Right renal cortex interstitium (tissue), 3 donors: ENCODE measurements around the gene EIF3A. TPM values are rescaled to one million over a fixed set of nuclear protein-coding genes. Genes with fewer than 3 reads are reported as not detected.

Source experiments
- DNase-seq, 3 donors: peaks; one replicate each; pipeline ENCODE4 v3.0.0-alpha.2; 2013; ENCODE audit warnings: low read depth in 3 of 3, low spot score in 2 of 3
- polyA plus RNA-seq, 3 donors: library from polyadenylated mRNA; unstranded; fragments of 120-200 nt; gene quantifications; one replicate each; pipeline ENCODE4 v1.2.1, GENCODE V29; 2013; ENCODE audit not compliant: insufficient read length in 3 of 3

The EIF3A gene
- polyA plus RNA-seq, 3 donors = 195 to 208 (median 199) TPM

DNA sequence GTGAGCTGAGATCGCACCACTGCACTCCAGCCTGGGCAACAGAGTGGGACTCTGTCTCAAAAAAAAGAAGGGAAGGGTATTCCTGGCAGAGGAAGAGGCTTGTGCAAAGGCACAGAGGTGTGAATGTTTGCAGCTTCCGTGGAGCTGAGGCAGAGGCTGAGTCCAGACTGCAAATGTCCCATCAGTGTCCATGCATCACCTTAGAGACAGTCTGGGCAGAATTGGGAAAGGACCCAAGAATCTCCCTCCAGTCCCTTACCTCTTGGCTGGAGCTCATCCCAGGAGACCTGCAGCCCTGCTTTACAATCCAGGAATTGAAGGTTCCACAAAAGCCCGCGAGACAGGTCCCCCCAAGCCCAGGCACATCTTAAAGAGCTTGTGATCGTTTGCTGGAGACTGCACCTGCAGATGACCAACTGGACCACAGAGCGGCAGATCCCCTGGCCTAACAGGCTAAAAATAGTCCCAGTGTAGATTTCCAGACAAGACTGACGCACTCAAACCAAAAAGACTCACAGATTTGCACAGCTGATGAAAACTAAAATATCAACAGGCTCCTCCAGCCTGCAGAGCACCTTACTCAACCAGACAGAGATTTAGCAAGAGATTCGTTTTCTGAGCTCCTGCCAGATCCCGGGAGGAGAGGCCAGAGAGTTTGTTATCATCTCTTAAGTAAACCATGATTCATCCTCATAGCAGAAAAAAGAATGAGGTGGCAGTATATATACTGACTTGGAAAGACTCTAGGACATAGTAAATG is 74.0 kb downstream of the EIF3A start:
- no peak for DNase-seq

DNA sequence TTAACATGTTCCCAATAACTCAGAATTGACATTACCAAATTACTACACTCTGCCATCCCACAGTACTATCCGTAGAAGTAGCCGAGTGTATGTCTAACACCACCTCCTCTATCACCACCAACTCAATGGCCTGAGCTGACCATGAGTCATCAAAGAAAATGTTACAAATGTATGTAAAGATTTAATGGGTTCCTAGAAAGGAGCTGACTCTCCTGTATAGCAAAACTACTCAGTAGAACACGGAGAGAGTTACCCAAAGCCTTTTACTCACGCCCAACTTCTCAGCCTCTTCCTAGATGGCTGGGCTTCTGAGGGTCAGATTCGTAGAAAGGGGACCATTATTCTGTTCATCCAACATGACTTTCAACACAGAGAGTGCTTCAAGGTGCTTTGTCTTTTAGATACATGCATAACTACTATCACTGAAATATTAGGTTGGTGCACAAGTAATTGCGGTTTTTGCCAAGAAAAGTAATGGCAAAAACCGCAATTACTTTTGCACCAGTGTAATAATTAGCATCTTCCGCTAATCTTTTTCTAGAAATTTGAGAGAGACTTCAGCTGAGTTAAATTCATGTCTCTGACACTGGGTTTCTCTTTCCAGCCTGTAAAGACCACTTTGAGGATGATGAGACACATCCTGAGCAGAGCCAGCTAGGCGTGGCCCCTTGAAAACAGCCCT is 75.1 kb downstream of the EIF3A start:
- DNase-seq = no peak

DNA sequence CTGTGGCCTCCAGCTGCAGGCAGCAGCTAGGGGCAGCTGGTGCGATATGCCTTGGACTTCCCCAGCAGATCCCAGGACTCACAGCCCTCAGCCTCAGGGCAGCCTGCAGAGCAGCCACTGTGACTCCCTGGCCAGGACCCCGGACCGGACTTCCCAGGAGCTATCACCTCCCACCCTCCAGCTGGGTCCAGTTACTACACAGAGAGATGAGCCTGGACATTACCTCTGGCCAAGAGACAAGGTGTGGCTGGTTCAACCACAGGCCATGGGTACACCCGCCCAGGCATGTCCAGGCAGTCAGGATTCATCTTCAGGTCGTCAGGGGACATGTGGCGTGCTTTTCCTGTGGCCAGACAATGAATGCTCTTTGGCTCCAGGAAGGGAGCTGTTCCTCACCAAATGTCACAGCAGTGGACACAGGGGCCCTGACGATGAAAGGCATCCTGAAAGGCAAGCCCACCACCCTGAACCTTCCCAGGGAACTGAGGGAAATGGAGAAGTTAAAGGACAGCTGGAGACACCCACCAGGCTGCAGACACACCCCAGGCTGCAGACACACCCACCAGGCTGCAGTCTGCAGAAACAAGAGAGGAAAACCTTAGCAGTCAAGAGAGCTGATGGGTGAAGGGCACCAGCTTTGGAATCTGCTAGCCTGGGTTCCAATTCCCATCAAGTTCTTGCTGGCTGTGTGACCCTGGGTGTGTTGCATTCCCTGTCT is 76.9 kb downstream of the EIF3A start:
- DNase-seq = no peak

DNA sequence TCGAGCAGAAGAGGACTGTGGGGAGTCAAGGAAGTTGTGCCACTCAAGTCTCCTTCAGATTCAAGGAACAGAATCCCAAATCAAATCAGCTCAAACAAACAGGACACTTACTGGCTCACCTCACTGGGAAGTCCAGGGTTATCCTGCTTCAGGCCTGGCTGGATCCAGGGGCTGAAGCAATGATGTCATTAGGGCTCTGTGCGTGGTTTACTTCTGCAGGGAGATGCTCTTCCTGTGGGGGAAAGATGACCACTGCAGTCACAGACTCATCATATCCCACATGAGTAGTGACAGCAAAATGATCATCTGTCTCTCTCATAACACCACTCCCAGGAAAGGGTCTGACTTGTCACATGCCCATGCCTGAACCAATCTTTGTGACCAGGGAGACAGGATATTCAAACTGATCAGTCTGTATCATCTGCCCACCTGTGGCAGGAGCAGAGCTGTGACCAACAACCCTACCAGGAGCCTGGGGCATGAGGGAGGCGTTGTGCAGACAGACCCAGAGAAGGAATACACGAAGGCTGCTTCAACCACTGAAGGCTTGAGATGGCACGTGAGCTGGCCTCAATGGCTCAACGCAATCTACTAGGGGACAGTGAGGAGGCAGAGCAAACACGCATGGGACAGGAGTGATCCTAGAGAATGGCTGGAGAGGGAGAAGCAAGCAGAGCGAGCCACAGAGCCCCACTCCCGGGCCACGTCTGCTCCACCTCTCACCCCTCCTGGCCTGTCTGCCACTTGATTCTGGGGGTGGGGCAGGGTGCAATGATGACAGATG is 78.7 kb downstream of the EIF3A start:
- DNase-seq = no peak

DNA sequence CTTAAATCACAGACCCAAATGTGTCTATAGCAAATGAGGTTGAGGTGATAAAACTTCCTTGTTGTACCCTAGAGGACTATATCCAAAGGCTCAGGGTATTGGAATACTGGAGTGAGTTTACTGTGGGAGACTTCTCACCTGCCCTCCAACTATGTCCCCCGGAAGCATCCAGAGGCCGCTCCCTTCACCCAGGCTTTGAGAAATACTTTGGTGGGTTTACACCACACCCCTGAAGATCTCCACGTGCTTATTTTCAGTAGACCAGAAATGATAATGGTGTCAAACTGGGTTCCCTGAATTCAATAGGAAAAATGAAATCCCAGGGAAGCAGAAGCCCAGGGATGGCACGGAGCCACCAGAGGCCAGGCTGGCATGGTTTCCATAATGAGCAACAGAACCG is 82.4 kb downstream of the EIF3A start:
- DNase-seq = no peak

DNA sequence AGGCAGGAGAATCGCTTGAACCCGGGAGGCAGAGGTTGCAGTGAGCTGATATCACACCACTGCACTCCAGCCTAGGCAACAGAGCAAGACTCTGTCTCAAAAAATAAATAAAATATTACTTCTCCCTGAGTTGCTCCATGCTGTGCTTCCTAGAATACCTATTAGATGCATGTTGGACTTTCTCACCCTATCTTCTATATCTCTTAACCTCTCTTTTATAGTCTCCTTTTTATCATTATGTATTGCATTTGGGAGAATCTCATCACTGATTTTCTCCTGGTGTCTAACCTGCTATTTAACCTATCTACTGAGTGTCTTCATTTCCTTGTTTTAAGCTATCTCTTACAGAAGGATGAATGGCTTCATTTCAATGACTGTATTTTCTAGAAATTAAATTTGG is 83.2 kb downstream of the EIF3A start:
- DNase-seq = no peak

DNA sequence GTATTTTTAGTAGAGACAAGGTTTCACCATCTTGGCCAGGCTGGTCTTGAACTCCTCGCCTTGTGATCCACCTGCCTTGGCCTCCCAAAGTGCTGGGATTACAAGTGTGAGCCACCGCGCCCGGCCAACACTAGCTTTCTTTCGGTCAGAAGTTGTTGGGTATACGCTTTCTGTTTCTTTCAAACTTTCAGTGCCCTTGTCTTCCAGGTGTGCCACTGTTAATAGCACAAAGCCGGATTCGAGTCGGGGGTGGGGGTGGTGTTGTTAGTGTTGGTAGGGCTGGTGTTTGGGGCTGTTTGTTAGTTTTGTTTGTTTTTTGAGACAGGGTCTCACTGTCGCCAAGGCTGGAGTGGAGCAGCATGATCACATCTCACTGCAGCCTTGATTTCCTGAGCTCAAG is 84.9 kb downstream of the EIF3A start:
- DNase-seq = no peak

DNA sequence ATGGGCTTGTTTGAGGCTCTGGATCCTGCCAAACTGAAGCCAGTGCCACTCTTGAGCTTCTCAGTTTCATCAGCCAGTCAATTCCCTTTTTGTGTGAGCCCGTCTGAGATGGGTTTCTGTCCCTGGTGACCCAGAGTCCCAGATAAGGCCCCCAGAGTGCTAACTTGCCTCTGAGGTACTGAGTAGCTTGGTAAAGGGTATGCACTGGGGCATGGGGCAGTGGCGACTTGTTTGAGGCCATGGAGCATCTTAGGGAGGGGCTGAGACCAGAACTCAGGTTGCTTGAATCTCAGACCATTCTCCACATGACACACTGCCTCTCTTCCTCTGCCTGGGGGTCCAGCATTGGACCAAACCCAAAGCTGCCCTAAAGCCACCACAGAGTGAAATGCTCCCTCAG is 86.3 kb downstream of the EIF3A start:
- DNase-seq = no peak

DNA sequence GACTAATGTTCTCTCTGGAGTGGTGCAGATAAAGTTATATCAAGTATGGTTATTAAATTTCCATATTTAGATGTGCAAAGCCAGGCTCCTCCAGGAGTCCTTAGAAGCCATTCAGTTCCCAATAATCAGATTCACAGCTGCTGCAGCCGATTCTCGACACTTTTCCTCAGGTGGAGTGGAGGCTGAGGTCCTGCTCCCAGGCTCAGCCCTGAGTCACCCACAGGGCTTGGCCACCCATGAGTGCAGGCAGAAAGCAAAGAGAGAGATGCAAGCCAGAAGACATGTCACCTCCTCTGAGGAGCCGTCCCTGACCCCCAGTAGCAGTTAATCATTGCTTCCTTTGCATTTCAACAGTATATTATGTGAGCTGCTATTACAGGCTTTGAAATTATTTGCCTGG is 87.4 kb downstream of the EIF3A start:
- DNase-seq = no peak

DNA sequence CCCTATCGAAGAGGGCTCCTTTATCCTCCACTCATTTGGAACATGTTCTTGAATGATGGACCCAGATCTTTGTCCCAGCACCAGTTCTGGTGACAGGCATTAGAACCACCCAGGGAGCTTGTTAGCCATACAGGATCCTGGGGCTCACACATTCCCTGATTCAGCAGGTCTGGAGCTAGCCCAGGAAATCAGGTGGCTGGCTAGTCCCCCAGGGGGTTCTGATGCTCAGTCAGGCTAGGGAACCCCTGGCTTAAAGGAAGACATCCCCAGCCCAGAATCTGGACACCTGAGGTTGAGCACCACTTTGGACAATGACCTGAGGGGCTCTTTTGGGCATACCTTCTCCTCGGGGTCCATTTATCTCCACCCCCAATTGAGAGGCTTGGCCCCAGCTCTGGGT is 88.1 kb downstream of the EIF3A start:
- no peak for DNase-seq

DNA sequence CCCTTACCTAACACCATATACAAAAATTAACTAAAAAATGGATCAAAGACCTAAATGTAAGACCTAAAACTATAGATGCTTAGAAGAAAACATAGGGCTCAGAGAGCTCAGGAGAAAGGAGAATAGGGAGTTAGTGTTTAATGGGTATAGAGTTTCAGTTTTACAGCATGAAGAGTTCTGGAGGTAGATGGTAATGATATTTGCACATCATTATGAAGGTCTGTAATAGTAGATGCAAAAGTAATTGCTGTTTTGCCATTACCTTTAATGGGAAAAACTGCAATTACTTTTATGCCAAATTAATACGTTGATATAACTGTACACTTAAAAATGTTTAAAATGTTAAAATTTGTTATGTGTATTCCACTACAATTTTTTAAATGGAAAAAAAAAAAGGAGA is 90.3 kb downstream of the EIF3A start:
- no peak for DNase-seq

DNA sequence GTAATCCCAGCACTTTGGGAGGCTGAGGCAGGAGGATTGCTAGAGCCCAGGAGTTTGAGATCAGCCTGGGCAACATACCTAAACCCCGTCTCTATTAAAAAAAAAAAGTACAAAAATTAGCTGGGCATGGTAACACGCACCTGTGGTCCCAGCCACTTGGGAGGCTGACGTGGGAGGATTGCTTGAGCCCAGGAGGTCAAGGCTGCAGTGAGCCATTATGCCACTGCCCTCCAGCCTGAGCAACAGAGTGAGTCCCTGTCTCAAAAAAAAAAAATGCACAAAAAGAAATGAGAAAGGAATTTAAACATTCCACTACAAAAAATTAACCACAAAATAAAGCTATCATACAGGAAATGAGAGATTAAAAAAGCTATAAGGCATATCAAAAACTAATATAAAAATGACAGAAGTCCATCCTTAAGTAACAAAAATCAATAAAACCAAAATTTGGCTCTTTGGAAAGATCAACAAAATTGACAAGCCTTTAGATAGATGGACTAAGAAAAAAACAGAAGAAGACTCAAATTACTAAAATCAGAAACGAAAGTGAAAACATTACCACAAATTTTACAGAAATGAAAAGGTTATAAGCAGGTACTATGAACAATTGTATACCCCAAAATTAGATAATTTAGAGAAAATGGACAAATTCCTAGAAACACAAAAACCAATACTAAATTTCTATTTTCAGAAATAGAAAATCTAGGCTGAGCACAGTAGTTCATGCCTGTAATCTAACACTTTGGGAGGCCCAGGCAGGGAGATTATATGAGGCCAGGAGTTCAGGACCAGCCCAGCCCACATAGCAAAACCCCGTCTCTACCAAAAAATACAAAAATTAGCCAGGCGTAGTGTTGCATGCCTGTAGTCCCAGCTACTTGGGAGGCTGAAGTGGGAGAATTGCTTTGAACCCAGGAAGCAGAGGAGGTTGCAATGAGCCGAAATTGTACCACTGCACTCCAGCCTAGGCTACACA is 93.5 kb downstream of the EIF3A start:
- no peak for DNase-seq

DNA sequence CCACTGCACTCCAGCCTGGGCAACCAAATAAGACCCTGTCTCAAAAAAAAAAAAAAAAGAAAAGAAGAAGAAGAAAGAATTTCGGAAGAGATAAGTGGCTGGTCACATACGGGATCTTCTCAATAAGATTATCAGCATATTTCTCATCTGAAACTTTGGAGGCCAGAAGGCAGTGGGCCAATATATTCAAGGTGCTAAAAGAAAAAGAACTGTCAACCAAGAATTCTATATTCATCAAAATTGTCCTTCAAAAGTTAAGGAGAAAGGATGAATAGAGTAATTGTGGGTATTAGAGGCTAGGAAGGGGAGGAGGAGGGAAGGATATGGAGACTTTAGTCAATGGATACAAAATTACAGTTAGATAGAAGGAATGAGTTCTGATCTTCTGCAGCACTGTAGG is 95.0 kb downstream of the EIF3A start:
- no peak for DNase-seq

Other genes starting within 250 kb of the EIF3A start
- gene NANOS1, start 51.1 kb downstream of the EIF3A start, polyA plus RNA-seq = 1 to 10 TPM; 3.4 to 4.5 (median 3.5) TPM
- gene DENND10, start 23.3 kb upstream of the EIF3A start, polyA plus RNA-seq = 10 to 100 TPM; 60.3 to 62.1 (median 61.6) TPM
- 10 to 100 TPM; 24.2 to 32.0 (median 31.6) TPM for gene SFXN4, start 84.9 kb upstream of the EIF3A start, polyA plus RNA-seq
- 100 to 1,000 TPM; 293 to 330 (median 294) TPM for gene PRDX3, start 98.0 kb upstream of the EIF3A start, polyA plus RNA-seq
- 10 to 100 TPM; 15.5 to 18.3 (median 15.8) TPM for gene GRK5, start 126.8 kb upstream of the EIF3A start, polyA plus RNA-seq